ENCODE data around the gene FGFR2.

Gene FGFR2

DNA sequence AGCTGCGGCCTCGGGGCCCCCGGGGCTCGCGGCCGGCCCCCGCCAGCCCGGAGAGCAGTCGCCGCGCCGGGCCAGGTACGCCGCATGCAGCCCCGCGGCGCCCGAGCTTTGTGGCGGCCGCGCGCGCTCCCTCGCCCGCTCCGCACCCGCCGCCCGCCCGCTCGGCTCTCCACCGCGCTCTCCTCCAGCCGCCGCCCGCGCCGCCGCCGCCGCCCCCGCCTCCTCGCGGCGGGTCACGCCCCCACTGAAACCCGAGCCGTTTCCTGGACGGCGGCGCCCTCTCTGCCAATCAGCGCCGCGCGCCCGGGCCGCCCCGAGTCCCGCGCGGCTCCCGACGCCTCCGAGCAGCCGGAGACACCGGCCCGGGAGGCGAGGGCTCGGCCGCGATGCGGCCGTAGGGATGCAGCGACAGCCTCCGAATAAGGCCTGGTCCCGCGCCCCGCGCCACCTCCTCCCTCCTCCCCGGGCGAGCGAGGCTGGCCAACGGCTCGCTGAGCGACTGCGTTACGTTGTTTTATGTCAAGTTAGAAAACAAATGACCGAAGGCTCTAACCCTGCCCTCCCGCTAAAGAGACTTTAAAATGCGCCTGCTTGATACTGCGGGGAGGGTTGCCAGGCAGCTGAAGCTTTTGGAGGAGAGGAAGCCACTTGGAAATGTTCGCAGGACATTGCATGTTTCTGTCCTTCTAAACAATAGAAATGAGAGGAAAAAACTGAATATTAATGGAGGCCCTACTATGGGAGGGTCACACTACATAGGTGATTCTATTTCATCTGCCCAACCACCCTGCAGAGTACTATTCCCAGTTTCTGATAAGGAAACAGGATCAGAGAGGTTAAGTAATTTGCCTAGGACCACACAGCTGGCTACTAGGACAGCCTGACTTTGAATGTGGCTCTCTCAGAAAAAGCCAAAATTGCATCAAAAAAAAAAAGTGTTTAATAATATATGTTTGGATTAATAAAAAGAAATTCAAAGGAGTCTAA is at the start of gene FGFR2:
Gene FGFR2 (minus strand): TSS at position 182 of the 987 bp plus-strand sequence. CDS start 4,627 bp downstream, outside the sequence.
- no peak for DNase-seq (ENCODE audit: low read depth)

DNA sequence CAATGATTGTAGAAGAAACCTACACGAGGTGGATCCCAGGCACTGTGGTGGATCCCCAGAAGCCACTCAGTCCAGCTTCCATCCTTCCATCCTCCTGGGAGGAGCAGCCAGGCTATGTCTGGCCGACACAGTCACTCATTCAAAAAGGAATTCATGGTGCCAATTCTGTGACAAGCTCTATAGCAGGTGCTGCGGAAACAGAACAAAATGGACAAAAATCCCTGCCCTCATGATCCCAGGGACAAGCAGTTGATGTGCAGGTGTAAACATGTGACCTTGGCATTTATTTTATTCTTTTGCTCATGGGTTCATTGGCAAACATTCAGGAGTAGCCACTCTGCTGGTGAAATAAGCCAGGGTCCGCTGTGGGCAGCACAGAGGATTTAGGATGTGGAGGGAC is 49.2 kb upstream of the FGFR2 start:
- no peak for DNase-seq (ENCODE audit: low read depth)

DNA sequence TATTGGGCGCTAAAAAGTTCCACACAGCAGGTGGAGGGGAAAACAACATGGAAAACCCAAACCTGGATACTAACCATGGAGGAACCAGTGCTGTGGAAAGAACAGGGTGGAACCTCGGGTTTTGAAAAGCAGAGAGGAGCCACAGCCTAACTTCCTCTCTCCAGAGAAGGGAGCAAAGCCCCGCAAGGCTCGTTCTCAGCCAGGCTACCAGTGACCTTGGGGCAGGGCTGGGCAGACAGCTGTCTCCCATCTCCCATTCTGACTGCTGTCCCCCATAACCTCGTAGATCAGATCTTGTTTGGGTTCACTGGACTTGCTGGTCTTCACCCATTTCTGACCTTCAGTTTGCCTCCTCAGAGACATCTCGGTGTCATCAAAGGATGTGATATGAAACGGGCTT is 47.5 kb upstream of the FGFR2 start:
- DNase-seq (ENCODE audit: low read depth): no peak

DNA sequence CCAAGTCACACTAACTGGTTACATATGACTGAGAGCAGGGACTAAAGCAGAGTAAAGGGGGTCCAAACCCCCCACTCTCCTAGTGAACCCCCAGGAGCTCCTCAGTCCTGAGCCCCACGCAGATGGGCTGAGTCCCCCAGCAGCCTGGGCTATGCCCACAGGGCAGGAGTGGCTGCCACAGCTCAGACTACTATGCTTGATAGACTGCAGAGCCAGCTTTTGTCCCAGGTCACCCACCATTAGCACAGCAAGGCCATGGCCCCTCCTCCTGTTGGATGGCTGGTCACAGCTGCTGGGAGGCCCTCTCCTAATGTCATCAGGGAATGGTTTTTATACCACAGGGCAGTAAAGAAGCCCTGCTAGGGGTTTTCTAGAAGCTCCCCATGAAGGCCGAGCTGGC is 46.3 kb upstream of the FGFR2 start:
- DNase-seq (ENCODE audit: low read depth): no peak

- no peak for DNase-seq (ENCODE audit: low read depth)
These were observed 42.0 kb upstream of the FGFR2 start for GRCh38 chr10:121640266-121640665.

- DNase-seq (ENCODE audit: low read depth): no peak
These were observed 41.2 kb upstream of the FGFR2 start for GRCh38 chr10:121639416-121639815.

DNA sequence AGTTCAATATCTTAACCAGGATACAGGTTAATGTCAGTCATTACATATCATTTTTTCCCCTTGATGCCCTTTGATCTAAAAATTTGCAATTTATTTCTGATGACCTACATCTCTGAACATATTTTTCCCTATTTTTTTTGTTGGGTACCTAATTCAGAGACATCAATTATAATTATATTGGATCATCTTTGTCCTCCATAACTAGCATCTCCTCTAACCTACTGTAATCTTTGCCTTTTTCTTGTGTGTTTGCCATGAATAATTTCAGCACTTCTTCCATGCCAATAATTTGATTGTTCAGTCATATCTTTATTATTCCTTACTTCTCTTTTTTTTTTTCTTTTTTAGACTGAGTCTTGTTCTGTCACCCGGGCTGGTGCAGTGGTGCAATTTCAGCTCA is 39.2 kb upstream of the FGFR2 start:
- DNase-seq (ENCODE audit: low read depth): no peak

DNA sequence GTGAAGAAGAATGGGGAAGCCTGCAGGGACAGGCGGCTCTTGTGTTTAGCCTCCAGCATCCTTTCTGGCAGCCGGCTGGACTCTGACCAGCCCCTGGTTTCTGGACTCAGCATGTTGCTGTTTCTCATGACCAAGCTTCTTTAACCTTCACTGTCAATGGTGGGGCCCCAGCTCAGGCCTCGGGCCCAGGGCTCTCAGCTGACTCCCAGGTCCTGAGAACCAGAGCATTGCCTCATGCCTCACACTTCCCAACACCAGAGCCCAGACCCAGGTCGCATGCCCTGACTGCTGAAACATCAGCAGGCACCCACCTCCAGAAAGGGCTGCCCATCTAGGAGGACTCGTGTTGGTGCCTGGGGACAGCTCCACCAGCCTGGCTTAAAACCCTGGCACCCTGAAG is 34.8 kb upstream of the FGFR2 start:
- no peak for DNase-seq (ENCODE audit: low read depth)

DNA sequence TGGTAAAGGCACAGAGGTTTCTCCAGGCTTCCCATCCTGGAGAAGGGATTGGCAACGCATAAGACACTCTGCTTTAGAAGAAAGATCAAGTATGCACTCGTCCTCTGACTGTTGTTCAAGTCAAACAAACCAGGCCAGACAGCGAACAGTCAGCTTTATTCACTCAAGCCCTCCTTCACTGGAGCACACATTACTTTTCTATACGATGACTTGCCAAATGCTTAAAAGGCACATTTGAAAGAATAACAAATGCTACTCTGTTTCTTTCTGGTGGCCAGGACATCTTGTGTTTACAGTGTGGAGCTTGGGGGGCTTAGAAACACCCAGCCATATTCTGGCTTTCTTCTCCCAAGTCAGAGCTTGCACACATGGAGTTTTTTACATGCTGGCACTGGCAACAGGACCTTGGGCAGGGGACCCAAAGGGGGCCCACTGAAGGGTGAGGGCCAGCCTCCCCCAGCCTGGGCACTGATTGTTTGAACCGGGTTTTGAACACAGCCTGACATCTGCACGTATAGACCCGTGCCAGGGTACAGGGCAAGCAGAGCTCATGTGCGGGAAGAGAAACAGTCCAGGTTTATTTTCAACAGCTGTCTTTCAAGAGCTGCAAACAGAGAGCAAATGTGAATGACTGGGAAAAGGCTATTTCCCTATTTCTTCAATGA is 33.3 kb upstream of the FGFR2 start:
- DNase-seq (ENCODE audit: low read depth): no peak

DNA sequence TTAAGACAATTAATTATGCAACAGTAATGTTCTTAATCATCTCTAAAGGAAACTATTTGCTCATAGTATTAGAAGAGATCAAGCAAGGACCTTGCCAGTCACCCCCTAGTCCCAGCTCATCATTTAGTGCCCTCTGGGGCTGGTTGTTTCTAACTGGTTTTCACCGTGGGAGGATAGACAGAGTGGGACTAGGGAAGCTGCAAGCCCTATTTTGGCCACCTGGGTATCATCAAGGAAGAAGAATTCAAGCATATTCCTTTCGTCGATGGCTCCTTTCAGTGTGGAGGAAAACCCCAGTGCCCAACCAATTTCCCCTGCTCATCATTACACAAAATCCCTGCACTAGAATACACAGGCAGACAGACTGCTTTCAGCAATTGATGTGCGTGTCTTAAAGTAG is 30.6 kb upstream of the FGFR2 start:
- DNase-seq (ENCODE audit: low read depth): no peak

- no peak for DNase-seq (ENCODE audit: low read depth)
These were observed 29.8 kb upstream of the FGFR2 start for GRCh38 chr10:121627876-121628581.

DNA sequence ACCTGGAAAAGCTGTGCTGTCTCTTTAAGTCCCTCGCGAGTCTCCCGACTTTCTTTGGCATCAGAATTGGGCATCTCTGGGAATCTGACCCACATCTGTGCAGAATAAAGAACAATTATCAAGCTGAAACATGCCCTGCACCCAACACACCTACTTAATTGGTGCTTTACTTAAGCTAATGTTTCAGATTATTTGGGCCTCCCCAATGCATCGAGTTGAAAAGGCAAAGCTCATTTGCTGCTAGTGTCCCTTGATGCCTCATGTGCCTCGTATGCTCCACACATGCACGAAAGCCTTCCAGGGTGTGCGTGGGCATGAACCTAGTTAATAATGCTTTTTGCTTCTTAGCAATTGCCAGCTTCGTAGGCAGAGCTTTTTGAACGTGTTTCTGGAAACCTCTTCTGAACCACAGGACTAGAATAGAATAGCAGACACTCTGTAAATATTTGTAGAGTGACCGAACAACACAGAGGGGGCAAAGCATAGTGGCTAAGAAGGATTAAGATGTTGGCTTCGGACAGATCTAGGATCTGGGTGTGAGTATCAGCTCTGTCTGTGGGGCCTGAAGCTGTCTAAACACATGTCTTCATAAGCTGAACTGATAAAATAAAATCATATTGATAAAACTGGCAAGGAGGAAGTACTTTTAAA is 26.7 kb upstream of the FGFR2 start:
- no peak for DNase-seq (ENCODE audit: low read depth)

- no peak for DNase-seq (ENCODE audit: low read depth)
These were observed 20.7 kb upstream of the FGFR2 start for GRCh38 chr10:121618906-121619305.

GRCh38 chr10:121617176-121617575 is 18.9 kb upstream of the FGFR2 start:
- no peak for DNase-seq (ENCODE audit: low read depth)

DNA sequence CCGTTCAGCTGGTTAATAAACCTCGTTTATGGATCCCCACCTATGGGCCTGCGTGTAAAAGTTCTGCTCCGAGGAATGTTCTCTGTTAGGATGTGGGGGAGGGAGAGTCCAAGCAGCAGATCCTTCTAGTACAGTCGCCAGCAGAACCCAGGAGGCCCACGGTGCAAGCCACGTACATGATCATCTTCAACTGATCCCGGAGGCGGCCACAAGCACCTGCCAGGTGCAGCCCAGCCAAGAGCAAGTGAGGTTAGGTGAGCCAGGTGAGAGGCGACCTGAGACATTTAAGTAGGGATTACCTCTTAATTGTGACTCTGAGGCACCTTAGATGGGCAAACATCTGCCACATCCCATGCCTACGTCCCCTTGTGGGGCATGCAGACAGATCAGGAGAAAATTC is 18.0 kb upstream of the FGFR2 start:
- no peak for DNase-seq (ENCODE audit: low read depth)

GRCh38 chr10:121615836-121616235 is 17.6 kb upstream of the FGFR2 start:
- DNase-seq (ENCODE audit: low read depth): no peak

DNA sequence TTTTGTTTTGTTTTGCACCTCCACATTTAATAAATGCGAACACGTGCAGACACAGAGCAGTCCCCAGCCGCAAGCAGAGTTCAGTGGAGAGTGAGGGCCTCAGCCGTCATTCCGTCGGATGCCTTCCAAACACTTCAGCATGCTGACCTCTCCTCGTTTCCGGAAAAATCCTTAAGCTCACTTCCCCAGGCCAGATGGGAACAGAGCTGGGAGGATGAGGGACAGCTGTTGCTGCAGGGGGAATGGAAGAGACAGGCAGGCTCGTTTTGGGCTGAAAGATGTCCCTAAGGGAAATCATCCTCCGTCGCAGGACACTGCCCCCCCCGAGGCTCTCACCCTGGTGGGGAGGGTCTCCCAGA is 17.2 kb upstream of the FGFR2 start:
- no peak for DNase-seq (ENCODE audit: low read depth)

DNA sequence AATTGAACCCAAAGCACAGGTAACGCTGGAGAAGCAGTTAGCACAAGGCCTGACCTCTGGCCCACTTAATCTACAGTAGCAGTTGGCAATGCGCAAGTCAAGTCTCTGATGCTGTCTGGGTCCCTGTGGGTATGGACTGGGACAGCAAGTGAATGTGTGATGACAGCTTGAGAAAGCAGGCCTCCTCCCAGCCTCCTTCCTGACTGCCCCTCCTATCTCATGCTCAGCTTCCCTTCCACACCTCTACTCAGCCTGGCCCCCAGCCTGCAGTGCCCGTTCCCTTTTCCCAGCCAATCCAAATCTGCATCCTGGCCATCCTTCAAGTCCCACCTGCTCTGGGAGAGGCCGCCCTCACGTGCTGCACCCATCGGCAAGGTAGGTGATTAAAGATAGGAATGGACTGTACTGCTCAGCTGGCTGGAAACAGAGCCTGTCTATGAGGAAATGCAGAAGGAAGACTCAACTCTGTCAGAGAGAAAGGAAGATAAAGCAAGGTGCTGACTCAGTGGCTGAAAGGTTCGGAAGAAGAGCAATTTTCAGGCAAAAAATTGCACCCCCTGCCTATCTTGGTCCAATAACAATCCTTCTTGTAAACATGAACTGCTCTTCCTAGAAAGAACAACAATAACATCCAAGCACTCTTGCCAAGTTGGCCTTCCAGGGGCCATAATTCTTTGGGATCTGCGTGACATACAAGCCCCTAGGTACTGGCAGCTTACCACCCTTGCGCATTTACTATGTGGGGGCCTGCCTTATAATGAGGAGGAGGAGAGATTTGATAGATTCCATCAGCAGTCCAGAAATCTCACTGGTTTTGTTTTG is 16.6 kb upstream of the FGFR2 start:
- DNase-seq (ENCODE audit: low read depth): no peak

GRCh38 chr10:121613456-121613855 is 15.2 kb upstream of the FGFR2 start:
- DNase-seq (ENCODE audit: low read depth): no peak

DNA sequence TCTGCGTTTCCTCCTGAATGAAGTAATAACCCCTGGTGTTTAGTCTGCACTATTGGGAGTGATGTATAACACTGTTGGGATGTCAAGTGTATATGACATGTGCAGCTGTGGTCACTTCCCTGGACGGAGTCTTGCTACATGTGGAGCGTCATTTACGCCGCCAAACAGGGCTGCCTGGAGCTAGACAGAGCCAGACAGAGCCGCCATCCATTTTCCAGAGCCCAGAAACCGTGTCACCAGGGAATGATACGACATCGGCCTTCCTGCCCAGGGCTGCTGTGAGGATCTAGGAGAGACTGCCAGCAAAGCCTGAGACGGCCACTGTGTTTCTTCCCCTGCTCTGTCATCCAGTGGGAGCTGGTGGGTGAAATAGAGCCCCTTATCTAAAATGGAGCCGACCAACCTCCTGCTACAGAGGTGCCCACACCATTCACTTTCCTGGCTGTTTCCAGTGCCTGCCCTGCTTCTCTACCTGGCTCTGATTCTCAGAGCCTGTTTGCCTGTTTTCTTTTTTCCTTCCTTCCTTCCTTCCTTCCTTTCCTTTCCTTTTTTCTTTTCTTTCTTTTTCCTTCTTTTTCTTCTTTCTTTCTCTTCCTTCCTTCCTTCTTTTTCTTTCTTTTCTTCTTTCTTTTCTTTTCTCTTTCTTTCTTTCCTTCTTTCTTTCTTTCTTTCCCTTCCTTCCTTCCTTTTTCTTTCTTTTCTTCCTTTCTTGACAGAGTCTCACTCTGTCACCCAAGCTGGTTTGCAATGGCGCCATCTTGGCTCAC is 13.3 kb upstream of the FGFR2 start:
- no peak for DNase-seq (ENCODE audit: low read depth)

All from activated T-cell treated with anti-CD3 and anti-CD28 coated beads for 24 hours (primary cell).